ENCODE results near the gene BOD1L2.

The BOD1L2 gene

GRCh38 chr18:57135699-57136098 lies 11.2 kb upstream of the BOD1L2 start:
- TF ChIP-seq CTCF (IDR thresholded peaks at IDR 0.05; ENCODE audit: low read depth, low read length, missing control alignments): no peak
- H3K4me3 ChIP-seq (replicated peaks; ENCODE audit: low read depth, low read length): no peak overlapping the region
- DNase-seq (ENCODE audit: extremely low read depth, low read depth): no peak

- no peak for DNase-seq (ENCODE audit: extremely low read depth, low read depth)
- TF ChIP-seq CTCF (IDR thresholded peaks at IDR 0.05; ENCODE audit: low read depth, low read length, missing control alignments): no peak
- no peak overlapping the region for H3K4me3 ChIP-seq (replicated peaks; ENCODE audit: low read depth, low read length)
These were observed 9.0 kb upstream of the BOD1L2 start for GRCh38 chr18:57137847-57138246.

- no peak for TF ChIP-seq CTCF (IDR thresholded peaks at IDR 0.05; ENCODE audit: low read depth, low read length, missing control alignments)
- no peak overlapping the region for H3K4me3 ChIP-seq (replicated peaks; ENCODE audit: low read depth, low read length)
- DNase-seq (ENCODE audit: extremely low read depth, low read depth): no peak
These were observed 5.4 kb upstream of the BOD1L2 start for GRCh38 chr18:57141208-57142129.

- DNase-seq (ENCODE audit: extremely low read depth, low read depth): no peak
- no peak overlapping the region for H3K4me3 ChIP-seq (replicated peaks; ENCODE audit: low read depth, low read length)
- no peak for TF ChIP-seq CTCF (IDR thresholded peaks at IDR 0.05; ENCODE audit: low read depth, low read length, missing control alignments)
These were observed 4.6 kb upstream of the BOD1L2 start for GRCh38 chr18:57142324-57142723.

GRCh38 chr18:57143265-57143664 lies 3.6 kb upstream of the BOD1L2 start:
- no peak for DNase-seq (ENCODE audit: extremely low read depth, low read depth)
- no peak overlapping the region for H3K4me3 ChIP-seq (replicated peaks; ENCODE audit: low read depth, low read length)
- TF ChIP-seq CTCF (IDR thresholded peaks at IDR 0.05; ENCODE audit: low read depth, low read length, missing control alignments): no peak

GRCh38 chr18:57148263-57148662 lies 1.4 kb downstream of the BOD1L2 start:
- DNase-seq (ENCODE audit: extremely low read depth, low read depth): no peak
- TF ChIP-seq CTCF (IDR thresholded peaks at IDR 0.05; ENCODE audit: low read depth, low read length, missing control alignments): no peak
- H3K4me3 ChIP-seq (replicated peaks; ENCODE audit: low read depth, low read length): no peak overlapping the region
